GM12878 (cell line): ENCODE data around the gene COPS3. TPM values are rescaled to one million over a fixed set of nuclear protein-coding genes. Genes with fewer than 3 reads are reported as not detected.

ENCODE experiments used
- ATAC-seq: fragments of 200-7000 bp; cut with Tn5 transposase; 3 replicates; pipeline ENCODE4 v1.9.1; 2020; ENCODE audit warnings: mild to moderate bottlenecking, moderate library complexity
- BruUV-seq: library from RNA; stranded (reverse); fragments of 400-500 nt; replicated peaks from 2 replicates; lab custom pipeline; 2021; lab: Mats Ljungman, UMichigan
- CTCF ChIA-PET: fragments of 300-600 bp; sonication (Branson Sonifier 250); formaldehyde crosslinking; extraction: SDS; loops from one replicate; lab custom pipeline; 2021; ENCODE audit warnings: inconsistent platforms; lab: Yijun Ruan, JAX
- POLR2A ChIA-PET: fragments of 350-600 bp; formaldehyde crosslinking; extraction: SDS; loops from one replicate; lab custom pipeline; 2021; ENCODE audit warnings: inconsistent platforms; lab: Charles Lee
- RAD21 ChIA-PET: fragments of 300-600 bp; sonication (Branson Sonifier 250); formaldehyde crosslinking; loops from one replicate; lab custom pipeline; 2023; ENCODE audit warnings: antibody characterized with exemption; ENCODE audit not compliant: unreplicated experiment; lab: Charles Lee
- SMC1A ChIA-PET: fragments of 300-600 bp; sonication (Branson Sonifier 250); formaldehyde crosslinking; loops from one replicate; lab custom pipeline; 2023; ENCODE audit not compliant: unreplicated experiment, uncharacterized antibody; lab: Charles Lee
- DNase-seq: peaks from one replicate; pipeline ENCODE4 v3.0.0-alpha.2; 2011; ENCODE audit warnings: low read depth, low spot score
- FAIRE-seq: peaks from 3 replicates; lab custom pipeline; 2011; peaks lifted over from hg19 to GRCh38; lab: Jason Lieb, UNC
- H2AFZ ChIP-seq: 2 replicates; pipeline ENCODE4 v1.6.0; 2011; ENCODE audit warnings: low read depth, low read length, control low read depth; ENCODE audit not compliant: control insufficient read depth
- H3K27ac ChIP-seq: 2 replicates; pipeline ENCODE4 v1.5.1; 2011; ENCODE audit warnings: control low read depth; ENCODE audit not compliant: control insufficient read depth, insufficient read depth
- H3K27me3 ChIP-seq, 2 experiments: replicated peaks in 1 of 2; 2 replicates each; pipeline versions ENCODE4 v1.6.0 to v1.6.1; 2011; ENCODE audit warnings: low read length in 1 of 2; ENCODE audit not compliant: control insufficient read depth in 2 of 2, insufficient read depth in 2 of 2
- H3K36me3 ChIP-seq, 2 experiments: 2 replicates each; pipeline ENCODE4 v1.5.1; 2011; ENCODE audit warnings: low read length in 1 of 2; ENCODE audit not compliant: control insufficient read depth in 2 of 2, insufficient read depth in 2 of 2
- H3K4me1 ChIP-seq: 2 replicates; pipeline ENCODE4 v1.6.1; 2011; ENCODE audit warnings: mild to moderate bottlenecking, low read length, moderate library complexity, mixed read lengths; ENCODE audit not compliant: control insufficient read depth, insufficient read depth
- H3K4me2 ChIP-seq: 2 replicates; pipeline ENCODE4 v1.6.0; 2011; ENCODE audit warnings: control low read depth; ENCODE audit not compliant: control insufficient read depth, insufficient read depth
- H3K4me3 ChIP-seq: fragments of 200-600 bp; sonication (generic); 2 replicates; pipeline ENCODE4 v1.5.1; 2016
- H3K79me2 ChIP-seq: 2 replicates; pipeline ENCODE4 v1.6.0; 2011; ENCODE audit warnings: low read length; ENCODE audit not compliant: control insufficient read depth, insufficient read depth
- H3K9ac ChIP-seq: 2 replicates; pipeline ENCODE4 v1.8.0; 2011; ENCODE audit warnings: low read length, control low read depth, mixed read lengths; ENCODE audit not compliant: control insufficient read depth, insufficient read depth
- H3K9me3 ChIP-seq: replicated peaks from 3 replicates; pipeline ENCODE4 v1.5.1; 2011; ENCODE audit warnings: mild to moderate bottlenecking, low read length; ENCODE audit not compliant: control insufficient read depth, insufficient read depth
- H4K20me1 ChIP-seq: 2 replicates; pipeline ENCODE4 v1.6.0; 2011; ENCODE audit not compliant: control insufficient read depth, insufficient read depth
- ATF2 ChIP-seq: IDR thresholded peaks from 2 replicates; pipeline ENCODE4 v1.6.1; 2012; ENCODE audit warnings: low read length, inconsistent platforms
- CBX5 ChIP-seq: sonication (generic); IDR thresholded peaks from 2 replicates; pipeline ENCODE4 v1.6.1; 2016; ENCODE audit warnings: low read depth, moderate library complexity, mild to moderate bottlenecking, inconsistent platforms
- CEBPB ChIP-seq, 2 experiments: fragments of 150-350 bp in 1 of 2; IDR thresholded peaks; 2 replicates each; pipeline ENCODE4 v1.6.1; 2012 to 2014; ENCODE audit warnings: low read depth in 2 of 2, low read length in 2 of 2, borderline replicate concordance in 1 of 2, inconsistent platforms in 1 of 2
- EED ChIP-seq: sonication (generic); IDR thresholded peaks from 2 replicates; pipeline ENCODE4 v1.6.1; 2016; ENCODE audit warnings: antibody characterized with exemption, low read depth
- GATAD2B ChIP-seq: fragments of 450-650 bp; conservative IDR thresholded peaks from 2 replicates; pipeline ENCODE4 v1.6.1; 2017; ENCODE audit warnings: low read depth, mild to moderate bottlenecking, moderate library complexity
- MLLT1 ChIP-seq: fragments of 450-650 bp; IDR thresholded peaks from 2 replicates; pipeline ENCODE4 v1.6.1; 2016; ENCODE audit warnings: mild to moderate bottlenecking
- MTA2 ChIP-seq: fragments of 450-650 bp; IDR thresholded peaks from 2 replicates; pipeline ENCODE4 v1.6.1; 2016; ENCODE audit warnings: low read depth, mild to moderate bottlenecking, moderate library complexity
- PML ChIP-seq: IDR thresholded peaks from 2 replicates; pipeline ENCODE4 v1.6.1; 2012; ENCODE audit warnings: low read length, inconsistent platforms
- POLR2AphosphoS2 ChIP-seq: IDR thresholded peaks from 2 replicates; pipeline ENCODE4 v1.6.1; 2011; ENCODE audit warnings: low read depth, mild to moderate bottlenecking, low read length, improper control_type of control experiment, moderate library complexity
- RAD51 ChIP-seq: fragments of 450-650 bp; IDR thresholded peaks from 2 replicates; pipeline ENCODE4 v1.6.1; 2016; ENCODE audit warnings: moderate library complexity, mild to moderate bottlenecking, inconsistent platforms
- RELA ChIP-seq: fragments of 450-650 bp; IDR thresholded peaks from 2 replicates; pipeline ENCODE4 v1.8.0; 2014; ENCODE audit warnings: borderline replicate concordance; ENCODE audit not compliant: partially characterized antibody
- SREBF1 ChIP-seq: IDR thresholded peaks from 2 replicates; pipeline ENCODE4 v1.6.1; 2012; ENCODE audit warnings: mild to moderate bottlenecking, low read length
- ZNF622 ChIP-seq: fragments of 450-650 bp; IDR thresholded peaks from 2 replicates; pipeline ENCODE4 v1.6.1; 2017; ENCODE audit warnings: mild to moderate bottlenecking, inconsistent platforms
- WGBS: methylation state at CpG from one replicate; pipeline ENCODE4 v1.1.6; 2016; ENCODE audit warnings: low lambda C conversion rate; ENCODE audit not compliant: insufficient replicate concordance, insufficient coverage; ENCODE audit errors: missing lambda C conversion rate; 5-methylcytosine and 5-hydroxymethylcytosine counted together
- in situ Hi-C: fragments of 300-500 bp; cut with MboI; formaldehyde crosslinking; loops from 9 replicates; pipeline ENCODE4 v1.14.3; 2018; ENCODE audit warnings: mixed read lengths
- intact Hi-C: fragments of 100-400 bp; cut with micrococcal nuclease; formaldehyde crosslinking; loops from one replicate; pipeline ENCODE4 v1.14.2; 2022; ENCODE audit not compliant: unreplicated experiment
- polyA plus RNA-seq, 11 experiments: library from polyadenylated mRNA; depleted of rRNA in 4 of 11; unstranded in 6 of 11; stranded (reverse) in 5 of 11; fragments of >200 nt; fragmentation: Nextera tagmentation in 4 of 11; fragmentation: Illumina TruSeq in 1 of 11; extraction: Ambion mirVana in 4 of 11; extraction: Trizol in 1 of 11; gene quantifications; 1 replicate in 1 of 11; 2 replicates in 10 of 11; pipeline versions ENCODE4 v1.2.1 to v1.2.3, GENCODE V29; 2011 to 2016; ENCODE audit warnings: inconsistent platforms in 2 of 11, missing spikeins in 2 of 11, low read depth in 1 of 11
- total RNA-seq, 4 experiments: library from RNA; depleted of rRNA in 3 of 4; stranded (reverse); fragments of >200 nt in 3 of 4; fragmentation: Illumina TruSeq in 1 of 4; extraction: Trizol in 1 of 4; gene quantifications; 2 replicates each; pipeline versions ENCODE4 v1.2.1 to v1.2.3, GENCODE V29; 2013 to 2021

Gene COPS3
- total and polyA plus RNA-seq, 10 of the 15 experiments (the other 5 are each of a cell fraction or from before 2014, with no cell fraction given): 99.7 to 187 (median 133) TPM

- no peak for TF ChIP-seq ZNF622
- TF ChIP-seq EED: no peak
- TF ChIP-seq CEBPB (IDR thresholded peaks at IDR 0.05; ENCODE audit: borderline replicate concordance in 1 of 2, low read depth in 2 of 2, low read length in 2 of 2): no peak
These were observed 27.6 kb downstream of the COPS3 start (continued) for GRCh38 chr17:17253406-17253805.

- ATAC-seq: no peak
- intact Hi-C loops: no loop called here
- Histone ChIP-seq H3K36me3 (peaks cover 11 to 31% of the 10 kb centered on the region in 2 experiments), H3K4me3 (no peak overlapping the region), H3K9me3 (no peaks in the 10 kb centered on the region), H2AFZ (no peak overlapping the region), H3K9ac (no peak overlapping the region), H3K27ac (no peak overlapping the region), H3K4me2 (no peak overlapping the region), H3K79me2 (no peaks in the 10 kb centered on the region)
- no TSS peak for BruUV-seq
- RAD21 ChIA-PET: no interaction called here
- SMC1A ChIA-PET: no interaction called here
- DNase-seq: no peak
- POLR2A ChIA-PET: no interaction called here
- no peak for FAIRE-seq
- CTCF ChIA-PET: no interaction called here
- no peak for TF ChIP-seq MLLT1
- TF ChIP-seq MTA2: no peak
- no peak for TF ChIP-seq POLR2AphosphoS2
- no peak for TF ChIP-seq PML
- TF ChIP-seq CBX5: no peak
- no peak for TF ChIP-seq SREBF1
- TF ChIP-seq GATAD2B: no peak
- TF ChIP-seq RAD51: no peak
- TF ChIP-seq ATF2: no peak
- no peak for TF ChIP-seq RELA
- TF ChIP-seq, all 136 proteins: peak for 0
- in situ Hi-C loops: no loop called here
- H3K27me3 ChIP-seq: no peaks in the 10 kb centered on the region
- no peaks in the 10 kb centered on the region for H3K4me1 ChIP-seq
- WGBS: 85% methylated on average over 9 of the region's 9 CpGs
- H4K20me1 ChIP-seq: no peaks in the 10 kb centered on the region
These were observed 28.8 kb downstream of the COPS3 start for GRCh38 chr17:17252149-17252661.
